Suprapubic skin (tissue), 4 donors: ENCODE results near the gene CLSTN2. TPM values are rescaled to one million over a fixed set of nuclear protein-coding genes. Genes with fewer than 3 reads are reported as not detected.

Experiments used
- DNase-seq, 2 donors: peaks; one replicate each; pipeline ENCODE4 v3.0.0-alpha.2; 2019; ENCODE audit warnings: low spot score in 2 of 2
- H3K27ac ChIP-seq: fragments of 200-600 bp; sonication (generic); one replicate; pipeline ENCODE4 v1.5.1; 2019
- H3K27me3 ChIP-seq: fragments of 200-600 bp; sonication (generic); one replicate; pipeline ENCODE4 v1.5.1; 2019
- H3K36me3 ChIP-seq: fragments of 200-600 bp; sonication (generic); one replicate; pipeline ENCODE4 v1.5.1; 2019
- H3K4me1 ChIP-seq: fragments of 200-600 bp; sonication (generic); one replicate; pipeline ENCODE4 v1.5.1; 2019
- H3K4me3 ChIP-seq: fragments of 200-600 bp; sonication (generic); one replicate; pipeline ENCODE4 v1.5.1; 2019; ENCODE audit warnings: mild to moderate bottlenecking
- H3K9me3 ChIP-seq: fragments of 200-600 bp; sonication (generic); one replicate; pipeline ENCODE4 v1.5.1; 2019
- EP300 ChIP-seq: sonication (generic); formaldehyde crosslinking; IDR thresholded peaks from one replicate; pipeline ENCODE4 v1.6.1; 2017; ENCODE audit warnings: antibody characterized with exemption
- POLR2A ChIP-seq, 2 donors: fragments of 450-650 bp; IDR thresholded peaks; one replicate each; pipeline ENCODE4 v1.6.1; 2017; ENCODE audit warnings: antibody characterized with exemption in 2 of 2, mild to moderate bottlenecking in 2 of 2, moderate library complexity in 2 of 2
- POLR2AphosphoS5 ChIP-seq, 3 donors: sonication (generic); formaldehyde crosslinking; IDR thresholded peaks; one replicate each; pipeline ENCODE4 v1.6.1; 2017; ENCODE audit warnings: antibody characterized with exemption in 3 of 3
- WGBS: methylation state at CpG from one replicate; pipeline ENCODE4 v1.1.5; 2018; 5-methylcytosine and 5-hydroxymethylcytosine counted together
- total RNA-seq, 4 donors: library from RNA; depleted of rRNA; stranded (reverse); fragments of >200 nt; gene quantifications; one replicate each; pipeline ENCODE4 v1.1.0, GENCODE V29; 2016
- TF ChIP-seq, protein P1 (sequence below), 2 donors: fragments of 200-600 bp in 1 of 2; fragments of 450-650 bp in 1 of 2; sonication (generic) in 1 of 2; IDR thresholded peaks; one replicate each; pipeline ENCODE4 v1.5.1; 2016 to 2019; ENCODE audit warnings: antibody characterized with exemption in 2 of 2, mild to moderate bottlenecking in 1 of 2, moderate library complexity in 1 of 2

CLSTN2 gene
- total RNA-seq, 4 donors from 2014 or later: 4.3 to 14.1 (median 7.4) TPM

DNA sequence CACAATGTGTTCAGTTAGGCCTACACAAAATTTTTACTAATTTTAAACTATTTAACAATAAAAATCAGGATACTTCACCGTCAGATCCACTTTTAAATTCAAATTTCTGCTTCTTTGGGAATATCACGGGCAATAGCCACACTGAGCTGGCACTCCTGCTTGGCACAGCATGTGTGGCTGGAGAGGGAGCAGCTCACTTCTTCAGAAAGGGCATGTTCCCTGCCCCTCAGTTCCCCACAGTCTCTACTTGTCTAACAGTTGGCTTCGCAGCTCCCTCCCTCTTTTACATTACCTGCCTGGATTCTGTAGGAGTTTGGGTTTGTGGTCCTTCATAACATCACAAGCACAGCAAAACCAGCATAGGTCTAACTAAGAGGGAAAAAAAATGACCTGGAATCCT, 666.9 kb downstream of the CLSTN2 start:
- no peaks in the 10 kb centered on the region for H3K4me1 ChIP-seq
- H3K4me3 ChIP-seq: no peak overlapping the region
- DNase-seq: no peak
- H3K27ac ChIP-seq: no peak overlapping the region
- H3K27me3 ChIP-seq: no peaks in the 10 kb centered on the region
- no peaks in the 10 kb centered on the region for H3K9me3 ChIP-seq
- TF ChIP-seq EP300 (no peak), POLR2A (IDR thresholded peaks at IDR 0.05) (no peak), POLR2AphosphoS5 (IDR thresholded peaks at IDR 0.05) (no peak)
- TF ChIP-seq, protein P1, sequence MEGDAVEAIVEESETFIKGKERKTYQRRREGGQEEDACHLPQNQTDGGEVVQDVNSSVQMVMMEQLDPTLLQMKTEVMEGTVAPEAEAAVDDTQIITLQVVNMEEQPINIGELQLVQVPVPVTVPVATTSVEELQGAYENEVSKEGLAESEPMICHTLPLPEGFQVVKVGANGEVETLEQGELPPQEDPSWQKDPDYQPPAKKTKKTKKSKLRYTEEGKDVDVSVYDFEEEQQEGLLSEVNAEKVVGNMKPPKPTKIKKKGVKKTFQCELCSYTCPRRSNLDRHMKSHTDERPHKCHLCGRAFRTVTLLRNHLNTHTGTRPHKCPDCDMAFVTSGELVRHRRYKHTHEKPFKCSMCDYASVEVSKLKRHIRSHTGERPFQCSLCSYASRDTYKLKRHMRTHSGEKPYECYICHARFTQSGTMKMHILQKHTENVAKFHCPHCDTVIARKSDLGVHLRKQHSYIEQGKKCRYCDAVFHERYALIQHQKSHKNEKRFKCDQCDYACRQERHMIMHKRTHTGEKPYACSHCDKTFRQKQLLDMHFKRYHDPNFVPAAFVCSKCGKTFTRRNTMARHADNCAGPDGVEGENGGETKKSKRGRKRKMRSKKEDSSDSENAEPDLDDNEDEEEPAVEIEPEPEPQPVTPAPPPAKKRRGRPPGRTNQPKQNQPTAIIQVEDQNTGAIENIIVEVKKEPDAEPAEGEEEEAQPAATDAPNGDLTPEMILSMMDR (IDR thresholded peaks at IDR 0.05): no peak
- H3K36me3 ChIP-seq: no peaks in the 10 kb centered on the region
- 87% methylated on average over 3 of the region's 3 CpGs for WGBS

DNA sequence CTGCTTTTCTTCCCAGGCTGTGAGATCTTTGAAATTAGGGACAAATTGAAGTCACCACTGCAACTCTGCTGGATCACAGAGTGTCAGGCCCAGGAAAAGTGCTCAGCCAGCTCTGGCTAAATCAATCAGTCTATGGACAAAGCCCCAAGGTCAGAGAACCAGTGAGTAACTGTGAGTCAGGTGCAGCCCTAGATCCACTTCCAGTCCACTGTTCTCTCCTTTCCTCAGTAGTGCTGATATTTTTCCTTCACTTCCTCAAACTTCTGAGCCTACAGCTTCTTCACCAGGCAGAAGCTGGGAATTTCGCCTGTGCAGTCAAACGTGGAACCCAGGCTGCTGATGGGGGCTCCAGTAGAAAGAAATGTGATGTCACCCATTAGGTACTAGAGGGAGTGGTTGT, 667.8 kb downstream of the CLSTN2 start:
- TF ChIP-seq, protein P1 (IDR thresholded peaks at IDR 0.05): no peak
- TF ChIP-seq POLR2A (IDR thresholded peaks at IDR 0.05) (no peak), EP300 (no peak), POLR2AphosphoS5 (IDR thresholded peaks at IDR 0.05) (no peak)
- Histone ChIP-seq H3K27ac (no peak overlapping the region), H3K36me3 (no peaks in the 10 kb centered on the region), H3K4me1 (no peaks in the 10 kb centered on the region), H3K4me3 (no peak overlapping the region), H3K27me3 (no peaks in the 10 kb centered on the region), H3K9me3 (no peaks in the 10 kb centered on the region)
- no peak for DNase-seq
- 76% methylated on average over 2 of the region's 2 CpGs for WGBS

- WGBS: 56% methylated on average over 3 of the region's 3 CpGs
- DNase-seq: no peak
- Histone ChIP-seq H3K27me3 (no peaks in the 10 kb centered on the region), H3K4me1 (no peaks in the 10 kb centered on the region), H3K27ac (no peak overlapping the region), H3K36me3 (no peaks in the 10 kb centered on the region), H3K9me3 (no peaks in the 10 kb centered on the region), H3K4me3 (no peak overlapping the region)
- TF ChIP-seq POLR2AphosphoS5 (IDR thresholded peaks at IDR 0.05) (no peak), EP300 (no peak), POLR2A (IDR thresholded peaks at IDR 0.05) (no peak)
- TF ChIP-seq, protein P1 (IDR thresholded peaks at IDR 0.05): no peak
Observed at GRCh38 chr3:140603766-140604165, 668.8 kb downstream of the CLSTN2 start.

- Histone ChIP-seq H3K27me3 (no peaks in the 10 kb centered on the region), H3K27ac (no peak overlapping the region), H3K4me3 (no peak overlapping the region), H3K4me1 (no peaks in the 10 kb centered on the region), H3K36me3 (no peaks in the 10 kb centered on the region), H3K9me3 (no peaks in the 10 kb centered on the region)
- DNase-seq: no peak
- no peak for TF ChIP-seq EP300
- no peak for TF ChIP-seq POLR2A (IDR thresholded peaks at IDR 0.05)
- TF ChIP-seq, protein P1 (IDR thresholded peaks at IDR 0.05): no peak
- no peak for TF ChIP-seq POLR2AphosphoS5 (IDR thresholded peaks at IDR 0.05)
- 82% methylated on average over 3 of the region's 3 CpGs for WGBS
Observed at GRCh38 chr3:140610544-140610943, 675.6 kb downstream of the CLSTN2 start.

DNA sequence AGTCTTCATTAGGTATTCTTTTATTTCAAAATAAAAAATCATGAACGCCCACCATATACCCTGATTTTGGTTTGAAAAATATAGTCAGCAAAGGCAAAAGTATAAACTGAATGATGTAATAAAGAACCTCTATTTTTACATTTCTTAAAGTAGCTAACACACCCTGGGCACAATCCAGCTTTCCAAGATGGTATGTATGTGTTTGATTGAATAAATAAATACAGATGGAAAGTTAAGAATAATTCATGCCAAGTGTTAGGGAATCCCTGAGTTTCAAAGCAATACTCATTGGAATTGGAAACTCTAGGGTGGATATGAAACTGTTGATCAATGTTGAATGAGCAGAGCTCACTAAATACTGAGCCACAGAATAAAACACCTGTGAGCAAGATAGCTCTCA, 679.0 kb downstream of the CLSTN2 start:
- TF ChIP-seq POLR2A (IDR thresholded peaks at IDR 0.05): no peak
- no peak for TF ChIP-seq POLR2AphosphoS5 (IDR thresholded peaks at IDR 0.05)
- TF ChIP-seq, protein P1 (IDR thresholded peaks at IDR 0.05): no peak
- no peak for TF ChIP-seq EP300
- Histone ChIP-seq H3K27me3 (no peaks in the 10 kb centered on the region), H3K4me1 (no peaks in the 10 kb centered on the region), H3K4me3 (no peak overlapping the region), H3K27ac (no peak overlapping the region), H3K9me3 (no peaks in the 10 kb centered on the region), H3K36me3 (no peaks in the 10 kb centered on the region)
- DNase-seq: no peak
- WGBS: 87% methylated on average over 1 of the region's 1 CpG
